ENCODE results near the gene NTSR1.

The NTSR1 gene

GRCh38 chr20:62784497-62784896, 75.9 kb downstream of the NTSR1 start:
- FAIRE-seq, result no peak
- no peak for DNase-seq (ENCODE audit: insufficient read length, low spot score)
- no peak for TF ChIP-seq CTCF (IDR thresholded peaks at IDR 0.05; ENCODE audit: insufficient read depth, missing control alignments)

DNA sequence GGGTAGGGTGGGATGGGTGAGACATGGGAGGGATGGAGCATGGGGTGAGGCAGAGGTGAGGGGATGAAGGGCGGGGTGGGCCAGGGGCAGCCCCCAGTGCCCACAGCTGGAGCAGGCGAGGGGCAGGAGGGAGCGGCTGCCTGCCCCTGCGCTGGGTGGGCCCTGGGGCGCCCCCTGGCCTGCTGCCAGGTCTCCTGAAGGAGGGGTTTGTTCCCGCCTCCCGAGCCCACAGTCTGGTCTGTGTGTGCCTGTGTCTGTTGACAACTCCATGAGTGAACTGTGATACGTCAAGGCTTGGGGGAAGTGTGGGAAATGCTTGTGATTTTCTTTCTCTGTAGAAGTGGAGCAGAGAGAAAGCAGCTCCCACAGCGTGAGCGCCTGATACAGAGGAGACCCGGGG, 76.8 kb downstream of the NTSR1 start:
- FAIRE-seq, result no peak

DNA sequence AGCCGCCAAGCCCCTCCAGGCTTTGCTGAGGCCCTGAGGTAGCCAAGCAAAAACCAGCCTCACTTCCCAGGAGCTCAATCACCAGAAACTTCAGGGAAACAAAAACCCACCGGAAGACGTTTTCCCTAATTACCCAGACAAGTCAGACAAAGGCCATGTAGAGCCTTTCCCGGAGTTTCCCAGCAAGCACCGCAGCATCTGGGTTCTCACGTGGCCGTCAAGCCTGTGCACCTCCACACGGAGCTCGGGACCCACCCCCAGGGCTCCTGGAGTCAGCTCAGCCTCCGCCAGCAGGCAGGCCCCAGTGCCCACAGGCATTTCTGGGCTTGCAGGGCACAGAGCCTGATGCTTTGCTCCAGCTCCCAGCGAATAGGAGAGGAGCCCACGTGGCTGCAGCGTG, 77.5 kb downstream of the NTSR1 start:
- no peak for TF ChIP-seq CTCF (IDR thresholded peaks at IDR 0.05; ENCODE audit: insufficient read depth, missing control alignments)
- DNase-seq (ENCODE audit: insufficient read length, low spot score), result no peak
- no peak for FAIRE-seq

More for the DNA sequence above, 76.8 kb downstream of the NTSR1 start:
- no peak for DNase-seq (ENCODE audit: insufficient read length, low spot score)
- no peak for TF ChIP-seq CTCF (IDR thresholded peaks at IDR 0.05; ENCODE audit: insufficient read depth, missing control alignments)

DNA sequence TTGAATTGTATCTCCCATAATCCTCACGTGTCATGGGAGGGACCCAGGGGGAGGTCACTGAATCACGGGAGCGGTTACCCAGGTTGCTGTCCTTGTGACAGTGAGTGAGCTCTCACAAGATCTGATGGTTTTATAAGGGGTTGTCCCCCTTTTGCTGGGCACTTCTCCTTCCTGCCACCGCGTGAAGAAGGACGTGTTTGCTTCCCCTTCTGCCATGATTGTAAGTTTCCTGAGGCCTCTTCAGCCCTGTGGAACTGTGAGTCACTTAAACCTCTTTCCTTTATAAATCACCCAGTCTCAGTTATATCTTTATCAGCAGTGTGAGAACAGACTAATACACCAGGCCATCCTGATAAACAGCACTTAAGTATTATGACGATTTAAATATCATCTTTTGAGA, 78.7 kb downstream of the NTSR1 start:
- FAIRE-seq, result no peak
- no peak for DNase-seq (ENCODE audit: insufficient read length, low spot score)

GRCh38 chr20:62787866-62788265, 79.2 kb downstream of the NTSR1 start:
- TF ChIP-seq CTCF (IDR thresholded peaks at IDR 0.05; ENCODE audit: insufficient read depth, missing control alignments), result no peak
- FAIRE-seq, result no peak
- DNase-seq (ENCODE audit: insufficient read length, low spot score), result no peak

More for the DNA sequence above, 78.7 kb downstream of the NTSR1 start:
- TF ChIP-seq CTCF (IDR thresholded peaks at IDR 0.05; ENCODE audit: insufficient read depth, missing control alignments), result no peak

GRCh38 chr20:62788607-62789006, 80.0 kb downstream of the NTSR1 start:
- no peak for TF ChIP-seq CTCF (IDR thresholded peaks at IDR 0.05; ENCODE audit: insufficient read depth, missing control alignments)
- no peak for DNase-seq (ENCODE audit: insufficient read length, low spot score)
- FAIRE-seq, result no peak

- FAIRE-seq, result no peak
- no peak for TF ChIP-seq CTCF (IDR thresholded peaks at IDR 0.05; ENCODE audit: insufficient read depth, missing control alignments)
- no peak for DNase-seq (ENCODE audit: insufficient read length, low spot score)
These were observed 81.4 kb downstream of the NTSR1 start for GRCh38 chr20:62790075-62790474.

All from D721Med (cell line).